Sciatic nerve (tissue), 2 donors: ENCODE measurements around the gene FTSJ3. TPM values are rescaled to one million over a fixed set of nuclear protein-coding genes. Genes with fewer than 3 reads are reported as not detected.

ENCODE experiments used
- ATAC-seq: fragments of 200-7000 bp; cut with Tn5 transposase; one replicate; pipeline ENCODE4 v1.9.1; 2020; ENCODE audit warnings: mild to moderate bottlenecking, moderate library complexity
- DNase-seq: peaks from one replicate; pipeline ENCODE4 v3.0.0-alpha.2; 2020; ENCODE audit warnings: low spot score
- intact Hi-C: fragments of 100-400 bp; cut with DNase I; formaldehyde crosslinking; loops from one replicate; pipeline ENCODE4 v1.14.2; 2022
- total RNA-seq: library from RNA; stranded (reverse); fragmentation: NEBNext Ultra II Directional; extraction: Animal tissue kit (Norgen Biotek cat#: 25700); gene quantifications from one replicate; pipeline ENCODE4 v1.2.1, GENCODE V29; 2021
- donor health status: DM: no; HTN: no; CAD: no.
- donor health status: DM: no; HTN: no; CAD: no.

FTSJ3 gene
- total RNA-seq, 1 donor from 2014 or later: 41.9 TPM

DNA sequence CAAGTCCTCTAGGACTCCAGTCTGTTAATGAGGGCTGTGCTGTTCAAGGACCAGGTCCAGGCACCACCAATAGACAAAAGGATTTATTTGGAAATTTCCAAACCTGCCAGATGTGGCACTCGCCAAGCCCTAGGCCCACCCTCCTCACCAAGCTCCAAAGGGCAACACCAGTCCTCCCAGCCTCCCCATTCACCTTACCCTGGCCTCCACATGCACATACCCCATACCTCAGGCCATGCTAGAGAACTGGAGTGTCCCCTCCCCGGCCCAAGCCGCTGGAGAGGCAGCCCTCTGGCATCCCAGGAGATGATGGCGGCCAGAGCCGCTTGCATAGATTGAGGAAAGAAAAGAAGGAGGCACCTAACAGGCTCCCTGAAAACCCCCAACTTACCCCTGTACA lies 4.6 kb upstream of the FTSJ3 start:
- intact Hi-C loops: no loop called here

DNA sequence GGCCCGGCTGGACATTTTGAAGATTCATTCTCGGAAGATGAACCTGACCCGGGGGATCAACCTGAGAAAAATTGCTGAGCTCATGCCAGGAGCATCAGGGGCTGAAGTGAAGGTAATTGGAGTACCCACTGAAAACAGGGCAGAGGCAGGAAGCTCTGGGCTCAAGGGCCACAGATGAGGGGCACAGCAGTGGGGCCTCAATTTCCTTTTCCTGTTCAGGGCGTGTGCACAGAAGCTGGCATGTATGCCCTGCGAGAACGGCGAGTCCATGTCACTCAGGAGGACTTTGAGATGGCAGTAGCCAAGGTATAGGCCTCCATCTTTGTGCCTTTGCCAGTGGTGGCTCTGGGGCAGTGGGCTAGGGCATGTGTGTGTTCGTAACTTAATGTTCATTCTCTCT lies 4.0 kb upstream of the FTSJ3 start:
- DNase-seq (no peak), ATAC-seq (no peak)
- intact Hi-C loops: no loop called here

More for the DNA sequence above, 4.6 kb upstream of the FTSJ3 start:
- DNase-seq: no peak
- no peak for ATAC-seq

- intact Hi-C loops: no loop called here
- ATAC-seq: no peak
- no peak for DNase-seq
Observed at GRCh38 chr17:63830904-63831491, 3.5 kb upstream of the FTSJ3 start.

- ATAC-seq: no peak
- DNase-seq: no peak
- intact Hi-C loops: no loop called here
Observed at GRCh38 chr17:63830278-63830677, 2.8 kb upstream of the FTSJ3 start.

DNA sequence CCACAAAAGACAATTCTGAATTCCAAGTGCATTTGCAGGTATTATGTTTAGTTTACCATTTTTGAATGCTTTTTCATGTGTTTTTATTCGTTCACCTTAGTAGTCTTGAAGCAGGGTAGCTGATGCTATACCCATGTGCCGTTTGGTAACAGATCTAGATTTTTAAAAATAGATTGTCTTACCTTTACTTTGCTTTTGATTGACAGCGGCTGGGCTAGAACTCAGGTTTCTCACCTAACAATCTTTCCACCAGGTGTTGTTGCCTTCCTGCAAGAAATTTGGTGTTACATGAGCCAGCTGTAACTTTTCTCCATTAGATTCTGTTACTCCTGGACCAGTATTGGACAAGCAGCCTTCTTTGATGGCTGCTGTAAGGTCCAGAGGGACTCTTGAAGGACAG lies 1.5 kb upstream of the FTSJ3 start:
- intact Hi-C loops: no loop called here
- no peak for DNase-seq
- ATAC-seq: no peak

DNA sequence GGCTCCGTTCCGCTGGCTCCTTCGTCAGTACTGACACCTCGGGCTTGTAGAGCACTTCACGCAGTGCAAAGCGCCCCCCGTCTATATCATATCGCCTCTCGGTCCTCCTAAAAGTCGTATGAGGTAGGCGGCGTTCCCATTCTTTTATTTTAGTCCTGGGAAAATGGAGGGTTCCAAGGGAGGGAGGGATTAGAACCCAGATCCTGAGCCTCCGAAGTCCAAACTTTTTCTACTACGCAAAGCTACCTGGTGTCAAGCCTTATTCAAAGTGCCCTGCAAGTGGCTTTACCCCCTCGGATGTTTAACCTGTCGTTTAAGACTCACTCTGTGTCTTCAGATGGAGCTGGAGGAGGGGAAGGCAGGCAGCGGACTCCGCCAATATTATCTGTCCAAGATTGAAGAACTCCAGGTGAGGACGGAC lies 348 bp upstream of the FTSJ3 start:
- intact Hi-C loops: no loop called here

GRCh38 chr17:63826468-63827001 lies 928 bp downstream of the FTSJ3 start:
- intact Hi-C loops: no loop called here
- DNase-seq (no peak), ATAC-seq (peak; percentile 8)

More for the DNA sequence above, 348 bp upstream of the FTSJ3 start:
- DNase-seq (no peak), ATAC-seq (no peak)

DNA sequence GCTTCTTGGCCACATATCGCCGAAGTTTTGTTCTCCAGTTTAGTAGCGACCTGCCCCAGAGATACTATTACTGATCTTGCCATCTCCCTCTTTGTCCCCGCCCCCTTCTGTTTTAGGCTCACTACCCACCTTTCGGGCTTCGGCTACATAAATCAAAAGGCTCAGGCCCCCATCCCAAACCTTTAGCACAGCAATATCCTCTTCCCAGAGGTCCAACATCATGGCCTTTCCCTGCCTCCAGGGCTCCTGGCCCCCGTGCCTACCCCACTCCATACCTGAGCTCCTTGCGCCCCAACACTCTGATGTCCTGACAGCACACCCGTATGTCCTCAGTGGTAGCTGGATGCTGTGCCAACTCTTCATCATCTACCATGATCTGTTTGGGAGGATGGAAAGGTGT lies 3.1 kb downstream of the FTSJ3 start:
- intact Hi-C loops: no loop called here
- DNase-seq: no peak

DNA sequence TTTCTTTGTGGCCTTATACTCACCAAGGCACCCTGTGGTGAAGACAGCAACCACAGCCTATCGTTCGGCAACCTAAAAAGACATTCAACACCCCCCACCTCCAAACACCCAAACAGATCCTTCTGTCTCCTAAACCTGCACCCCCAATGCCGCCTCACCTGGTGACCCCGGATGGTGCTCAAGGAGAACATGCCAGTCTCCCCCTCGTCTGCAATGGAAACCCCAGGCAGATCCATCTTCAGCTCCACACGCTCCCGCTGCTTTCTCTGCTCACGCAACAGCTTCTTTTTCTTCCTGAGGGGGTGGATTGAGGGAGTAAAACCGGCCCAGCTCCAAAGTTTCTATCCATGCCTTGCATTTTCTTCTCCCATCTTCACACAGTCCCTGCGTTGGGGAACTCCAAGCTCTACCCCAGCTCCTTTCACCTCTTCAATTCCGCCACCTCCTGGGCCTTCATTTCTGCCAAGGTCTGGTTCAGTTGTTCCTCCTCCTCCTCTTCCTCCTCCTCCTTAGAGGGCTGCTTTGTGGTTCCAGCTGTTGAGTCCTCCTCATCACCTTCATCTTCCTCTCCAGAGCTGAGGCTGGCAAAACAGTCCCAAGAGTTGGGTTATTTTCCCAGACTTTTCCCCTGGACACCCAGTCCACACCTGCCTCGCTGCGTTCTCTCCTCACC lies 3.7 kb downstream of the FTSJ3 start:
- DNase-seq (no peak), ATAC-seq (no peak)
- intact Hi-C loops: no loop called here

More for the DNA sequence above, 3.1 kb downstream of the FTSJ3 start:
- no peak for ATAC-seq

DNA sequence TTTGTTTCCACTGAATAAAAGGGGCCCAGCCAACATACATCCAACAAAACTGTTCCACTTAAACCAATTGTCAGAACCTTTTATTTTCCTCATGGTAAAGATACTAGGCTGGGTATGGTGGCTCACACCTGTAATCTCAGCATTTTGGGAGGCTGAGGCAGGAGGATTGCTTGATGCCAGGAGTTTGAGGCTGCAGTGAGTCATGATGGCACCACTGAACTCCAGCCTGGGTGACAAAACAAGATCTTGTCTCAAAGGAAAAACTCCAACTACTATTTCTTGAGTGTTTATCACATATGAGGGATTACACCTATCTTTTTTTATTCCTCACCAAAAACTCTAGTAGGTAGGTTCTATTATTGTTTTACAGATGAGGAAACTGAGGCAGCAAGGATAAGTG lies 4.9 kb downstream of the FTSJ3 start:
- no peak for ATAC-seq
- no peak for DNase-seq
- intact Hi-C loops: no loop called here

GRCh38 chr17:63821804-63822203 lies 5.7 kb downstream of the FTSJ3 start:
- DNase-seq (no peak), ATAC-seq (no peak)
- intact Hi-C loops: no loop called here

DNA sequence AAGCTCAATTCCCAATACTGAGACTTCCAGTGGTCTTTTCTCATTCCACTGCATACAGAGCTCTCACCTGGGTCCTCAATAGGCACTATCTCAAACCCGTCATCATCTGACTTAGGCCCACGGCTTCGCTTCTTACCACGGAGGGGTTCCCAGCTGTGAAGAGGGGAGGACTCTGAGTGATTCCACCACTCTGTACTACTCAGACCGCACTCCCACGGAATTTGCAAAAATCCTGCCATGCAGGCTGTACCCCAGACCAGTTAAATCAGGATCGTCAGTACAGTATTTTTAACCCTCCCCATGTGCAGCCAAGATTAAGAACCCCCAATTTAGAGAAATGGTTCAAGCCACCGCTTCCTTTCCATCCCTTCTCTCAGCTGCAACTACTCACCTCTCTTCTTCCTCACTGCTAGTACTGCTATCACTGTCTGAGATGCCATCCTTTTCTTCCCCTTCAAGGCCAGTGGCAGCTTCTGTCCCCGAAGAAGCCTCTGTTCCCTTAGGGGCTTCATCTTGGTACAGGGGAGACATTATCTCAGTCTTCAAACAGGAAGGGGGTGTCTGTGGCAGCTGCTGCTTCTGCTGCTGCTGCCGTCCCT lies 6.4 kb downstream of the FTSJ3 start:
- intact Hi-C loops: no loop called here
- ATAC-seq: no peak
- DNase-seq: no peak

DNA sequence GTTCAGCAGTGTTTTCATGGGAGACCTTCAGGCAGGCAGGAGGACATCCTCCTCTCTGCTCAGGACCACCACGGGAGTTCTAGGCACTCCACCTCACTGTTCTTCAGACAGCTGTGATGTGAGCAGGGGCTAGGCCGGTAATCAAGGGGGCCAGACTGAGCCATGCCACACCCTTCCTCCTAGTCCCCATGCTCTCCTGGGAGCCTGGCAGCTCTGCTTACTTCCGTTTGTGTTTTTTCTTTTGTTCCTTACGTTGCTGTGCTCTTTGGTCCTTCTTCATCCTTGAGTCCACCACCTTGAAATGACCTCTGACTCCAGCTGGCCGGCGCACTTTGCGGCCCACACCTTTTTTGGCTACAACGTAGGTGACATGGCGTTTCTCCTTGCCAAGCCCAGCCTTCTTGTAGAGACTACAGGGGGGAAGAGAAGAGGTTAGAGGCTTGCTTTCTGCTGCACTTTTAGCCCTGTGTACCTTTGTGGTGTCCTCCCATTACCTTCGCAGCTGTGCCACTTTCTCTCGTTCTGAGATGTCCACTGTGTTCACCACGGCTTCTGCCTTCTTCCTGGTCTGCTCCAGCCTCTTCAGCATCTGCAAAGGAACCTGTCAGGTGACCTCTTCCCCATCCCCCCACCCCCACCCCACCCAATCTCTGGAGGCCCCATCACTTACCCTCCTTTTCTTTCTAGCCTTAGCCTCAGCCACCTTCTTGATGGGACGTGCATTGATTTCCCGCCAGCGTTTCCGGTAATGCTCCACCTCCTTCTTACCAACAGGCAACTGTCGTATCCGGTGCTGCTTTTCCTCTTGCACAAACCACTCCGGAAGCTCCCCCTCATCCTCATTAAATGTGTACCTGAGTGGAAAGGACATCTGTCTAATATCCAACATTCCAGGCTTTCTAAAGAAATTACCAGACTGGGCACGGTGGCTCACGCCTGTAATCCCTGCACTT lies 7.6 kb downstream of the FTSJ3 start:
- intact Hi-C loops: no loop called here
- ATAC-seq (peak; percentile 26), DNase-seq (no peak)

- intact Hi-C loops: no loop called here
- ATAC-seq: no peak
- no peak for DNase-seq
Observed at GRCh38 chr17:63819131-63819530, 8.3 kb downstream of the FTSJ3 start.

DNA sequence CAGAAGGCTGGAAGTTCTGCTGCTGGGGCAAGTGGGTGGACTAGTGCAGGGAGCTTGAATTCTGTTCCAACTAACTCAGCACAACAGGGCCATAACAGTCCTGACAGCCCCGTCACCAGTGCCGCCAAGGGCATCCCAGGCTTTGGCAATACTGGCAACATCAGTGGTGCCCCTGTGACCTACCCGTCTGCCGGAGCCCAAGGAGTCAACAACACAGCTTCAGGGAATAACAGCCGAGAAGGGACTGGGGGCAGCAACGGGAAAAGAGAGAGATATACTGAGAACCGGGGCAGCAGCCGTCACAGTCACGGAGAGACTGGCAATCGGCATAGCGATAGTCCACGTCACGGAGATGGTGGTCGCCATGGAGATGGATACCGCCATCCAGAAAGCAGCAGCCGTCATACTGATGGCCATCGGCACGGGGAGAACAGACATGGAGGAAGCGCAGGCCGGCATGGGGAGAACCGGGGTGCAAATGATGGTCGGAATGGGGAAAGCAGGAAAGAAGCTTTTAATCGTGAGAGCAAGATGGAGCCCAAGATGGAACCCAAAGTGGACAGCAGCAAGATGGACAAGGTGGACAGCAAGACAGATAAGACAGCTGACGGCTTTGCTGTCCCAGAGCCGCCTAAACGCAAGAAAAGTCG lies 9.6 kb downstream of the FTSJ3 start:
- intact Hi-C loops: no loop called here

DNA sequence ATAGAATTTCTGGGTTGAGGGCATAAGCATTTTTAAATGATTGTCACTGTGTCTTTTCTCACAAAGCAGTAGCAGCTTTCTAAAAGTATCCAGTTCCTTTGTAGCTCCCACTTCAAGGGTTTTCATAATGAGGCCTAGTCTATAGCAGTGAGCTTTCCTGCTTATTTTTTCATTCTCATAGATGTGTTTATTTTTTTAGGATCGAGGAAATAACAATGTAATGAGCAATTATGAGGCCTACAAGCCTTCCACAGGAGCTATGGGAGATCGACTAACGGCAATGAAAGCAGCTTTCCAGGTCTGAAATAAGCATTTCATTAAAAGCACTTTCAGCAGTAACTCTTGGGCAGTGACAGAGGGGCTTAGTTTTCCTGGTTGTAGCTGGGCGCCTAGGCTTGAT lies 10.8 kb downstream of the FTSJ3 start:
- DNase-seq: no peak
- ATAC-seq: no peak
- intact Hi-C loops: no loop called here

More for the DNA sequence above, 9.6 kb downstream of the FTSJ3 start:
- ATAC-seq (no peak), DNase-seq (no peak)

GRCh38 chr17:63816123-63816522 lies 11.3 kb downstream of the FTSJ3 start:
- intact Hi-C loops: no loop called here
- ATAC-seq (no peak), DNase-seq (no peak)

- DNase-seq: no peak
- intact Hi-C loops: no loop called here
Observed at GRCh38 chr17:63809970-63810369, 17.5 kb downstream of the FTSJ3 start.

DNA sequence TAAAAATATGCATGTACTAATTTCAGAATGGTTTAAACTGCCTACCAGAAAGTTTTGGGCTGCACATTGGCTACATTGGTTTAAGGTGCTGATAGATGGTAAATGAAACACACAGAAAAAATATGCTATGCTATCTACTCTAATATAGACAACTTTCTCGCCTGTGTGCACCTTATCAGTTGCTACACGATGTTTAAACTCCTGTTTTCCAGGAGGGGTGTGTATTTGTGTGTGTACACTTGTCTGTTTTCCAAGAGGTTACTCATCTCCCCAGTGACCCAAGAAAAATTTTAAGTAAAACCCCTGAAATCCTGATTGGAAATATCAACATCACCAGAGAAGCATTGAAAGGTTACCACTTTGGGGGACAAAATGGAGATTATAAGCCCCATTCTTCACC lies 21.9 kb downstream of the FTSJ3 start:
- DNase-seq: no peak
- no peak for ATAC-seq
- intact Hi-C loops: no loop called here

More at GRCh38 chr17:63809970-63810369, 17.5 kb downstream of the FTSJ3 start:
- ATAC-seq: no peak
